H1 (cell line): ENCODE results near the gene FAM193B. TPM values are rescaled to one million over a fixed set of nuclear protein-coding genes. Genes with fewer than 3 reads are reported as not detected.

Experiments
- NANOG ChIP-seq: IDR thresholded peaks from 2 replicates; pipeline ENCODE4 v1.6.1; 2011; ENCODE audit warnings: low read length, low read depth, mild to moderate bottlenecking, inconsistent platforms; ENCODE audit not compliant: insufficient read depth, poor library complexity, severe bottlenecking
- RFX5 ChIP-seq: IDR thresholded peaks from 2 replicates; pipeline ENCODE4 v1.6.1; 2011; ENCODE audit warnings: low read depth, low read length, improper control_type of control experiment, borderline replicate concordance
- polyA plus RNA-seq, 7 experiments: library from polyadenylated mRNA; depleted of rRNA in 3 of 7; stranded (reverse) in 5 of 7; unstranded in 2 of 7; fragments of >200 nt in 5 of 7; fragments of 200-250 nt in 2 of 7; gene quantifications; 1 replicate in 5 of 7; 2 replicates in 1 of 7; 4 replicates in 1 of 7; pipeline versions ENCODE4 v1.2.1 to v1.2.3, GENCODE V29; 2011 to 2013; ENCODE audit warnings: missing spikeins in 2 of 7, mixed read lengths in 2 of 7
- total RNA-seq: library from RNA; stranded (reverse); fragmentation: NEBNext Ultra II Directional; extraction: Animal tissue kit (Norgen Biotek cat#: 25700); gene quantifications from 2 replicates; pipeline ENCODE4 v1.2.1, GENCODE V29; 2021

FAM193B gene
- total and polyA plus RNA-seq, 2 of the 8 experiments (the other 6 are each of a cell fraction or from before 2014, with no cell fraction given): 49.9 to 69.8 TPM

- TF ChIP-seq RFX5: no peak
- no peak for TF ChIP-seq NANOG
These were observed 46.2 kb upstream of the FAM193B start (continued) for GRCh38 chr5:177600508-177601018.
